Measurements from ENCODE around the gene CREG1.

DNA sequence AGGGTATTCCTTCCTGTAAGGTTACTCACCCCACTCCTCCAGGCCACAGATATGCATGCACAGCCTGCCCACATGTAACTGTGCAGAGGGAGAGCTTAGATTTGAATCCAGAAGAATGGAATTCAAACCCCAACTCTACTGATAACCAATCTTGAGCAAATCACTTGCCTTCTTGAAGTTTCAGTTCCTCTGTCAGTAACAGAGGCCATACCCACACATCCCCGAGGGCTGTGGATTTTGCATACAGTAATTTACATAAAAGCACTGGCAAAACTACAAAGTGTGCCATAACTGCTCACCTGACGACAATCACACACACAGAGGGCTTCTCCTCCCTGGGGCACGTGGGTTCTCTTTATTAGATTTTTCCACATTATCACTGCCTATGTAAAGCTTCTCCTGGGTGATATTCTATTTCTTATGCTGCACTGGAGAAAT lies 53.9 kb downstream of the CREG1 start:
- TF ChIP-seq, protein P1, sequence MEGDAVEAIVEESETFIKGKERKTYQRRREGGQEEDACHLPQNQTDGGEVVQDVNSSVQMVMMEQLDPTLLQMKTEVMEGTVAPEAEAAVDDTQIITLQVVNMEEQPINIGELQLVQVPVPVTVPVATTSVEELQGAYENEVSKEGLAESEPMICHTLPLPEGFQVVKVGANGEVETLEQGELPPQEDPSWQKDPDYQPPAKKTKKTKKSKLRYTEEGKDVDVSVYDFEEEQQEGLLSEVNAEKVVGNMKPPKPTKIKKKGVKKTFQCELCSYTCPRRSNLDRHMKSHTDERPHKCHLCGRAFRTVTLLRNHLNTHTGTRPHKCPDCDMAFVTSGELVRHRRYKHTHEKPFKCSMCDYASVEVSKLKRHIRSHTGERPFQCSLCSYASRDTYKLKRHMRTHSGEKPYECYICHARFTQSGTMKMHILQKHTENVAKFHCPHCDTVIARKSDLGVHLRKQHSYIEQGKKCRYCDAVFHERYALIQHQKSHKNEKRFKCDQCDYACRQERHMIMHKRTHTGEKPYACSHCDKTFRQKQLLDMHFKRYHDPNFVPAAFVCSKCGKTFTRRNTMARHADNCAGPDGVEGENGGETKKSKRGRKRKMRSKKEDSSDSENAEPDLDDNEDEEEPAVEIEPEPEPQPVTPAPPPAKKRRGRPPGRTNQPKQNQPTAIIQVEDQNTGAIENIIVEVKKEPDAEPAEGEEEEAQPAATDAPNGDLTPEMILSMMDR (IDR thresholded peaks at IDR 0.05) = no peak
- TF ChIP-seq POLR2A (IDR thresholded peaks at IDR 0.05) = no peak
- TF ChIP-seq EP300 (IDR thresholded peaks at IDR 0.05) = no peak

Measured in sigmoid colon (tissue), 4 donors.